Lower lobe of right lung (tissue), 2 donors: ENCODE measurements around the gene TRIM41. TPM values are rescaled to one million over a fixed set of nuclear protein-coding genes. Genes with fewer than 3 reads are reported as not detected.

Source experiments
- ATAC-seq, 2 donors: fragments of 200-7000 bp; cut with Tn5 transposase; one replicate each; pipeline ENCODE4 v1.9.1; 2020 to 2022; ENCODE audit warnings: mild to moderate bottlenecking in 2 of 2, moderate library complexity in 2 of 2
- DNase-seq: peaks from one replicate; pipeline ENCODE4 v3.0.0-alpha.2; 2020
- H3K27ac ChIP-seq: fragments of 200-600 bp; one replicate; pipeline ENCODE4 v1.8.0; 2022
- H3K27me3 ChIP-seq: fragments of 200-600 bp; one replicate; pipeline ENCODE4 v1.8.0; 2022; ENCODE audit warnings: low read depth
- H3K36me3 ChIP-seq: fragments of 200-600 bp; one replicate; pipeline ENCODE4 v1.8.0; 2022; ENCODE audit warnings: mild to moderate bottlenecking
- H3K4me1 ChIP-seq: fragments of 200-600 bp; one replicate; pipeline ENCODE4 v1.8.0; 2022
- H3K4me3 ChIP-seq: fragments of 200-600 bp; one replicate; pipeline ENCODE4 v1.8.0; 2022; ENCODE audit warnings: mild to moderate bottlenecking
- H3K9me3 ChIP-seq: fragments of 200-600 bp; one replicate; pipeline ENCODE4 v1.8.0; 2022
- CTCF ChIP-seq: fragments of 200-600 bp; IDR thresholded peaks from one replicate; pipeline ENCODE4 v1.8.0; 2022; ENCODE audit warnings: antibody characterized with exemption, mild to moderate bottlenecking
- intact Hi-C: fragments of 100-400 bp; cut with DNase I; formaldehyde crosslinking; loops from one replicate; pipeline ENCODE4 v1.11.0; 2022
- total RNA-seq: library from RNA; stranded (reverse); fragmentation: NEBNext Ultra II Directional; extraction: Animal tissue kit (Norgen Biotek cat#: 25700); gene quantifications from one replicate; pipeline ENCODE4 v1.2.1, GENCODE V29; 2021
- donor health status: DM: no; HTN: yes; CAD: no; lungs with severe emphysema.

TRIM41 gene
- total RNA-seq, 1 donor from 2014 or later, result 29.1 TPM

DNA sequence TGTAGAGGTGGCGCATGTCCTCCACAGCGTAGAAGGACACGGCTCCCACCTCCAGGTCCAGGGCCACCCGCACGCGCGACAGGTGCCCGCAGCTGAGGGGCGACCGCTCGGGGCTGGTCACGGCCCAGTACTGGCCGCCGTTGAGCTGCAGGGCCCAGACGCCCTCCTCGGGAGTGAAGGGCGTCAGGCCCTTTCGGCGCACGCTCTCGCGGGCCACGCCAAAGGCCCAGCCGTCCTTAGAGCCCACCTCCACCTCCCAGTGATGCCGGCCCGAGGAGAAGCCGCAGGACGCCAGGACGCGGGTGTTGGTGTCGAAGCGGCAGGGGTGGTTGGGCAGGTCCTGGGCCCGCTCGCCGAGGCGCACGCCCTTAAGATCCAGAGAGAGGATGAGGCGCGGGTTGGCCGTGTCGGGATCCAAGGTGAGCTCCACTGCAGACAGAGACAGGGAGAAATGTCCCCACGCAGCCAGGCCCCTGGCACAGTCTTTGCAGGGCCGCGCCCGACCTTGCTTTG is 27.8 kb upstream of the TRIM41 start:
- no peak for TF ChIP-seq CTCF
- H3K27ac ChIP-seq, result no peak overlapping the region
- H3K4me1 ChIP-seq, result peaks cover 6% of the 10 kb centered on the region
- no peaks in the 10 kb centered on the region for H3K36me3 ChIP-seq
- ATAC-seq (no peak), DNase-seq (no peak)
- intact Hi-C loops, result no loop called here
- H3K9me3 ChIP-seq, result no peaks in the 10 kb centered on the region
- no peaks in the 10 kb centered on the region for H3K27me3 ChIP-seq
- H3K4me3 ChIP-seq, result no peak overlapping the region

DNA sequence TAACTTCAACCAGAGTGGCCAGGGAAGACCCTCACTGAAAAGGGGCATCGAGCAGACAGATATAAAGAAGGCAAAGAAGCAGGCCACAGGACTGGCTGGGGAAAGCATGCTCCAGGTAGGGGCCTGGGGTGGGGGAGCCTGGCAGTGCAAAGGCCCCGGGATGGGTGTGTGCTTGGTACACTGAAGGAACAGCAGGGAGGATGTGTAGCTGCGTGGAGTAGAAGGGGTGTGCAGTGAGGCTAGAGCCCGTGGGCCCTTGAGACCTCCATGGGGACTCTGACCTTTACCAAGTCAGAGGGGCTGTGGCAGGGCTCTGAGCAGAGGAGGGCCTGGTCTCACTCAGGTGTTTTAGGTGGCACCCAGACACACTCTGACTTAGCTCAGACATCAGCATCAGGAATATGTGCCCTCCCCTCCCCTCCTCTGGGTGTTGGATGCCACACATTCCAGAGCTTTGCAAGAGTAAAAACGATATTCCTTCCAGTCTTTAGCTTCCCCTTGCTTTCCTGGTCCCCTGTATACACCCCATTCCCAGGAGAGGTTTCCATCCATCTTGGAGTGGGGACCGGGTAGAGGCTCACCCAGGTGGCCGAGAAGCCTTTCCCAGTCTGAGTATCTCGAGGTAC is 25.6 kb upstream of the TRIM41 start:
- H3K4me1 ChIP-seq, result peaks cover 3% of the 10 kb centered on the region
- no peaks in the 10 kb centered on the region for H3K36me3 ChIP-seq
- H3K4me3 ChIP-seq, result no peak overlapping the region
- TF ChIP-seq CTCF, result no peak
- DNase-seq, result no peak
- no peaks in the 10 kb centered on the region for H3K9me3 ChIP-seq
- no peak overlapping the region for H3K27ac ChIP-seq
- no peak for ATAC-seq
- H3K27me3 ChIP-seq, result no peaks in the 10 kb centered on the region
- intact Hi-C loops, result no loop called here

DNA sequence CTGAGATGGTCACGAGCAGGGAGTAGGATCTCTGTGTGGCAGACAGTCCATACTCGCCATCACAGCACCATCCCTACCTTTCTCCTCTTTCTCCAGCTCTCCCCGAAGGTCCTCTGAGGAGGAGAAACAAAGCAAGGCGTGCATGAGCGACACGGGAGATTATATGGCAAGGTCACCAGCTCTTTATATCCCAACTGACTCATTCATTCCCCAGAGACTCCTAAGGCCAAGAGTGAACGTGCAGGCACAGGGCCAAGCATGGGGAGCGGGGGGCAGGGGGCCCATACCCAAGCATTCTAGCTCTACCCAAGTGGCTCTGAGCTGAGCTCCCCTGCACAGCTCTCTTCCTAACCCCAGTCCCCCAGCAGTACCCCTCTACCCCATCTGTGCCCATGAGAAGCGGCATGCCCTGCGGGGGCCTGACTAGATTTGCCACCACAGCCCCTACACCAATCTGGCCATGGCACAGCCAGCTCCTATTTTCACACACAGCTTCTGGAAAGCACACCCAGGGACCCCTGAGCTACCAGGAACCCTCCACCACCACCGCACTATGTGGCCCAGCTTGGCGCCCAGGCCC is 24.9 kb upstream of the TRIM41 start:
- Histone ChIP-seq H3K9me3 (no peaks in the 10 kb centered on the region), H3K27me3 (no peaks in the 10 kb centered on the region), H3K36me3 (no peaks in the 10 kb centered on the region), H3K4me1 (peaks cover under 1% of the 10 kb centered on the region), H3K27ac (no peak overlapping the region), H3K4me3 (no peak overlapping the region)
- no peak for DNase-seq
- no peak for TF ChIP-seq CTCF
- no peak for ATAC-seq
- intact Hi-C loops, result no loop called here

DNA sequence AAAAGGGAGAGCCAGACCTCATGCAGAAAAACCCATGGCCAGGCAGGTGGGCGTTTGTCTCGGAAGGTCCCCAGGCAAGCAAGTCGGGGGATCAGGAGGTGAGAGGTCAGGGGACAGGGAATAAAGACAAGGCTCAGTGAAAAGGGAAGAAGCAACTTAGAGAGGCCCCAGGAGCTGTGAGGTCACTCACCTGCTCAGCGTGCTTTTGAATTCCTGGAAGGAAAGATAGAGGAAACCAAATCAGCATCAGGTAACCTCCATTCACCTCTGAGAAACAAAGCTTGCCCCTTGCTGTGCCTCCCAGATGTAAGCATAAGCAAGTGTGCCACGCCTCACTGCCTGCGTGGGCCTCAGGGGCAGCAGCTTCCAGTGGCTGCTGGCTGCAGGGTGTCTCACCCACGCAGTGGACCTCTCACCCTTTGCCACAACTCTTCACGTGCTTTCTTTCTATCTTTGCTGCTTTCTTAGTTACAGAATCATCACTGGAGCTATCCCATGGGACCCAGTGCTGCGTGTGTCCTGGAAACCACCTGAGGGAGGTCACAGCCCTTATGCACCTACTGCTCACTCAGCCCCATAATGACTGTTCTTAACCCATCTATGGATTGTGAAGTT is 24.1 kb upstream of the TRIM41 start:
- intact Hi-C loops, result no loop called here
- Histone ChIP-seq H3K27me3 (no peaks in the 10 kb centered on the region), H3K9me3 (no peaks in the 10 kb centered on the region), H3K27ac (no peak overlapping the region), H3K4me3 (no peak overlapping the region), H3K4me1 (peaks cover 8% of the 10 kb centered on the region), H3K36me3 (no peaks in the 10 kb centered on the region)
- TF ChIP-seq CTCF, result no peak
- no peak for ATAC-seq
- no peak for DNase-seq

GRCh38 chr5:181199881-181200638 is 23.0 kb upstream of the TRIM41 start:
- Histone ChIP-seq H3K27ac (no peak overlapping the region), H3K4me1 (peaks cover 13% of the 10 kb centered on the region), H3K4me3 (no peak overlapping the region), H3K27me3 (no peaks in the 10 kb centered on the region), H3K9me3 (no peaks in the 10 kb centered on the region), H3K36me3 (no peaks in the 10 kb centered on the region)
- ATAC-seq (no peak), DNase-seq (no peak)
- no peak for TF ChIP-seq CTCF
- intact Hi-C loops, result no loop called here
